ENCODE measurements around the gene PPP1R12C.

DNA sequence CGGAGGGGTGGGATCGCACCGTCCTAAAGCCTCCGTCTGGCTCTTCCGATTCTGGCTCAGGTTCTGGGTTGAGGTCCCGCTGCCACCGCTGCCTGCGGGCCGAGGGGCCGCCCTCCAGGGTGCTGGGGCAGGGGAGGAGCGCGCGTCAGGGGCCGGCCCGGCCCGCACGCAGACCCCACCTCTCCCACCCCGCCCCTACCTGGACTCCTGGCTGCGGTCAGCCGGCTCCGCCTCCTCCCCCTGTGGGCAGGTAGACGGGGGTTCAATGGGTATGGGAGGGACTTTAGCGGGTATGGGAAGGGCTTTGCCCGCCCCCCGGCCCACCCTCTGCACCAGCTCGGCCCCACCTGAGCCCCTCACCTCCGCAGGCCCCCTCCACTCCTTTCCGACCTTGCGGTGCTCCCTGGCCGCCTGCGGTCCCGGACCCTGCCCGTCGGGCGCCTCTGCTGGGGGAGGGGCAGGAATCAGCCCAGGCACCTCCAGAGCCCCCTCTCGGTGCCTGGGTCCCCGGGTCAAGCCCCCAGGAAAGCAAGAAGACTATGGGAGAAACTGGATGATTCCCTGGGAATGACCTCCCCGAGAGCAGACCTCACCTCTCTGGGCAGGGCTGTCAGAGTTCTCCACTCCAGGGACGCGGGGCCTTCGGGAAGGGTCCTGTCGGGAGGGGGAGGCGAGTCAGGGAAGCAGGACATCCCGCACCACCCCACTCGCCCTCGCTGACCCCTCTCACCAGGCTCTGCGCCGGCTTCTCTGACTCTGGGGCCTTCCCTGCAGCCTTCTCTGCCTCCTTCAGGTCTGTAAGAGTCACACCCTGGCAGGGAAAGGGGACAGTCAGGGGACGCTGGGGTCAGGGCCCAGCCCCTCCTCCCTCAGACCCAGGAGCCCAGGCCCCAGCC is 24.8 kb downstream of the PPP1R12C start:
- TF ChIP-seq, protein P1, sequence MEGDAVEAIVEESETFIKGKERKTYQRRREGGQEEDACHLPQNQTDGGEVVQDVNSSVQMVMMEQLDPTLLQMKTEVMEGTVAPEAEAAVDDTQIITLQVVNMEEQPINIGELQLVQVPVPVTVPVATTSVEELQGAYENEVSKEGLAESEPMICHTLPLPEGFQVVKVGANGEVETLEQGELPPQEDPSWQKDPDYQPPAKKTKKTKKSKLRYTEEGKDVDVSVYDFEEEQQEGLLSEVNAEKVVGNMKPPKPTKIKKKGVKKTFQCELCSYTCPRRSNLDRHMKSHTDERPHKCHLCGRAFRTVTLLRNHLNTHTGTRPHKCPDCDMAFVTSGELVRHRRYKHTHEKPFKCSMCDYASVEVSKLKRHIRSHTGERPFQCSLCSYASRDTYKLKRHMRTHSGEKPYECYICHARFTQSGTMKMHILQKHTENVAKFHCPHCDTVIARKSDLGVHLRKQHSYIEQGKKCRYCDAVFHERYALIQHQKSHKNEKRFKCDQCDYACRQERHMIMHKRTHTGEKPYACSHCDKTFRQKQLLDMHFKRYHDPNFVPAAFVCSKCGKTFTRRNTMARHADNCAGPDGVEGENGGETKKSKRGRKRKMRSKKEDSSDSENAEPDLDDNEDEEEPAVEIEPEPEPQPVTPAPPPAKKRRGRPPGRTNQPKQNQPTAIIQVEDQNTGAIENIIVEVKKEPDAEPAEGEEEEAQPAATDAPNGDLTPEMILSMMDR (IDR thresholded peaks at IDR 0.05) = no peak
- TF ChIP-seq POLR2A (IDR thresholded peaks at IDR 0.05) = no peak

All from tibial nerve (tissue), 3 donors.